HG02571 (cell line): ENCODE measurements around the gene PNMA8A.

Source experiments
- ATAC-seq: cut with Tn5 transposase; IDR thresholded peaks from one replicate; pipeline ENCODE4 v1.9.1; 2021; ENCODE audit warnings: mild to moderate bottlenecking, moderate library complexity; ENCODE audit not compliant: unreplicated experiment

The PNMA8A gene

GRCh38 chr19:46431824-46432223, 39.5 kb downstream of the PNMA8A start:
- no peak for ATAC-seq

- ATAC-seq, result no peak
Measured at GRCh38 chr19:46429999-46430398, 41.4 kb downstream of the PNMA8A start.

GRCh38 chr19:46428239-46429135, 42.9 kb downstream of the PNMA8A start, which contains the start of gene PNMA8C:
Gene PNMA8C, minus strand, starts transcription at chr19:46428936. Its CDS starts 577 bp downstream, at chr19:46428359.
- ATAC-seq, result no peak

- no peak for ATAC-seq
Measured at GRCh38 chr19:46427518-46428045, 43.8 kb downstream of the PNMA8A start.

- ATAC-seq, result no peak
Measured at GRCh38 chr19:46426506-46427162, 44.7 kb downstream of the PNMA8A start.

GRCh38 chr19:46426035-46426505, 45.3 kb downstream of the PNMA8A start:
- no peak for ATAC-seq

GRCh38 chr19:46423188-46423587, 48.2 kb downstream of the PNMA8A start:
- no peak for ATAC-seq

GRCh38 chr19:46422344-46422743, 49.0 kb downstream of the PNMA8A start:
- no peak for ATAC-seq

- no peak for ATAC-seq
Measured at GRCh38 chr19:46420056-46420455, 51.3 kb downstream of the PNMA8A start.
